HG03045 (cell line): ENCODE results near the gene XRN1.

Source experiments
- ATAC-seq: cut with Tn5 transposase; IDR thresholded peaks from one replicate; pipeline ENCODE4 v1.9.1; 2021; ENCODE audit warnings: mild to moderate bottlenecking, moderate library complexity; ENCODE audit not compliant: unreplicated experiment

XRN1 gene

GRCh38 chr3:142272200-142272891 lies 175.5 kb downstream of the XRN1 start:
- ATAC-seq: no peak

GRCh38 chr3:142270407-142270806 lies 177.4 kb downstream of the XRN1 start:
- no peak for ATAC-seq

- no peak for ATAC-seq
Measured at GRCh38 chr3:142269767-142270166, 178.1 kb downstream of the XRN1 start.

GRCh38 chr3:142268426-142268825 lies 179.4 kb downstream of the XRN1 start:
- ATAC-seq: no peak

GRCh38 chr3:142267269-142267668 lies 180.6 kb downstream of the XRN1 start:
- no peak for ATAC-seq

GRCh38 chr3:142263112-142263511 lies 184.7 kb downstream of the XRN1 start:
- no peak for ATAC-seq

GRCh38 chr3:142259359-142259758 lies 188.5 kb downstream of the XRN1 start:
- no peak for ATAC-seq

- no peak for ATAC-seq
Measured at GRCh38 chr3:142256712-142257333, 191.0 kb downstream of the XRN1 start.
